ENCODE data around the gene CABLES1. TPM values are rescaled to one million over a fixed set of nuclear protein-coding genes. Genes with fewer than 3 reads are reported as not detected.

The CABLES1 gene
- total and polyA plus RNA-seq, 2 of the 8 experiments (the other 6 are each of a cell fraction or from before 2014, with no cell fraction given) = 9.2 to 26.4 TPM

GRCh38 chr18:23237524-23238151 lies 102.4 kb downstream of the CABLES1 start:
- no peak for FAIRE-seq
- ChIA-PET CTCF (ENCODE audit: partially characterized antibody) (interaction anchor here (0.6 to 3.5 kb wide), 14 partner anchors 9 to 368 kb away, joined by 3 to 15 read pairs (median 3); no protein-coding TSS in a partner anchor), POLR2A (ENCODE audit: partially characterized antibody) (interaction anchor here (1.0 to 2.9 kb wide), 3 partner anchors 9 to 22 kb away, joined by 3 to 7 read pairs (median 5); no protein-coding TSS in a partner anchor)
- no peaks in the 10 kb centered on the region for H4K20me1 ChIP-seq (replicated peaks in 1 of 2; ENCODE audit: control insufficient read depth in 1 of 2, insufficient read depth in 2 of 2, low read length in 2 of 2)
- no peaks in the 10 kb centered on the region for H3K27me3 ChIP-seq (replicated peaks in 1 of 4; ENCODE audit: control insufficient read depth in 3 of 4, extremely low read depth in 1 of 4, insufficient read depth in 3 of 4, low read length in 3 of 4)
- 0 out of 2 replicates have a peak overlapping the region, but pooled peaks have one; percentile 39 for H2AK5ac ChIP-seq (ENCODE audit: low read depth, low read length)
- H3K9me3 ChIP-seq (ENCODE audit: insufficient read depth in 2 of 2, low read depth in 1 of 2, low read length in 1 of 2) = no peaks in the 10 kb centered on the region
- peaks cover 0 to 18% (median 10%) of the 10 kb centered on the region in 4 experiments; a peak in 6 of 8 replicates for H3K36me3 ChIP-seq (ENCODE audit: control insufficient read depth in 2 of 4, insufficient read depth in 4 of 4, low read length in 3 of 4)
- no peak overlapping the region for H2BK15ac ChIP-seq (ENCODE audit: low read length)
- no peaks in the 10 kb centered on the region; the same call in 1 of the 2 replicates for H3K79me1 ChIP-seq (ENCODE audit: low read depth, low read length)
- H2BK5ac ChIP-seq (ENCODE audit: low read depth, low read length) = peak overlapping the region; percentile 31
- no peak overlapping the region for H2BK12ac ChIP-seq (ENCODE audit: low read depth, low read length)
- no peak overlapping the region for H3K4me2 ChIP-seq (ENCODE audit: insufficient read depth in 1 of 2, low read depth in 2 of 2, low read length in 2 of 2)
- H4K8ac ChIP-seq (ENCODE audit: extremely low read depth, insufficient read depth, low read length) = no peak overlapping the region
- H3K4ac ChIP-seq (replicated peaks; ENCODE audit: insufficient read length, low read depth, low read length) = no peak overlapping the region
- no peak overlapping the region for H3K14ac ChIP-seq (ENCODE audit: insufficient read length)
- 89% methylated on average over 17 of the region's 17 CpGs; no CpG with 5 or more reads in 1 of the 2 experiments for WGBS, 2 experiments (ENCODE audit: extremely low coverage in 1 of 2, insufficient coverage in 1 of 2, insufficient read length in 1 of 2, insufficient replicate concordance in 2 of 2, low coverage in 1 of 2, low lambda C conversion rate in 2 of 2, missing lambda C conversion rate in 1 of 2)
- H3K23me2 ChIP-seq (ENCODE audit: low read depth, low read length) = no peaks in the 10 kb centered on the region
- H2AFZ ChIP-seq (ENCODE audit: low read length) = no peak overlapping the region
- H3K27ac ChIP-seq (ENCODE audit: low read depth, low read length) = no peak overlapping the region
- H3K56ac ChIP-seq (replicated peaks; ENCODE audit: insufficient read length, low read depth, low read length) = no peak overlapping the region
- peak overlapping the region; percentile 32; the same call in 1 of the 2 replicates for H3K18ac ChIP-seq (ENCODE audit: extremely low read depth, low read length)
- H3K79me2 ChIP-seq (ENCODE audit: control insufficient read depth in 1 of 2, insufficient read depth in 2 of 2, low read length in 2 of 2) = no peaks in the 10 kb centered on the region
- H4K5ac ChIP-seq (ENCODE audit: insufficient read length, low read depth, low read length) = no peak overlapping the region
- no peak overlapping the region for H4K91ac ChIP-seq (replicated peaks; ENCODE audit: insufficient read length, low read length)
- no peak for DNase-seq (ENCODE audit: low read depth in 1 of 2, low spot score in 2 of 2)
- no peak overlapping the region for H2BK20ac ChIP-seq (ENCODE audit: low read length)
- peaks cover 0 to 10% (median 5%) of the 10 kb centered on the region in 4 experiments; a peak in 5 of 7 replicates for H3K4me1 ChIP-seq (replicated peaks in 1 of 4; ENCODE audit: control insufficient read depth in 3 of 4, insufficient read depth in 4 of 4, low read length in 3 of 4)
- TF ChIP-seq EZH2 (IDR thresholded peaks at IDR 0.05; ENCODE audit: low read depth, low read length, severe bottlenecking) = no peak
- peak; percentile 42 to 60; a peak in 3 of 4 replicates for TF ChIP-seq RAD21 (IDR thresholded peaks at IDR 0.05 in 1 of 2, conservative IDR thresholded peaks at IDR 0.05 in 1 of 2; ENCODE audit: low read depth in 2 of 2, low read length in 2 of 2)
- no peak for TF ChIP-seq KDM5A (IDR thresholded peaks at IDR 0.05; ENCODE audit: low read length)
- TF ChIP-seq GABPA (IDR thresholded peaks at IDR 0.05; ENCODE audit: borderline replicate concordance, insufficient read depth, low read length) = no peak
- TF ChIP-seq, protein P1, sequence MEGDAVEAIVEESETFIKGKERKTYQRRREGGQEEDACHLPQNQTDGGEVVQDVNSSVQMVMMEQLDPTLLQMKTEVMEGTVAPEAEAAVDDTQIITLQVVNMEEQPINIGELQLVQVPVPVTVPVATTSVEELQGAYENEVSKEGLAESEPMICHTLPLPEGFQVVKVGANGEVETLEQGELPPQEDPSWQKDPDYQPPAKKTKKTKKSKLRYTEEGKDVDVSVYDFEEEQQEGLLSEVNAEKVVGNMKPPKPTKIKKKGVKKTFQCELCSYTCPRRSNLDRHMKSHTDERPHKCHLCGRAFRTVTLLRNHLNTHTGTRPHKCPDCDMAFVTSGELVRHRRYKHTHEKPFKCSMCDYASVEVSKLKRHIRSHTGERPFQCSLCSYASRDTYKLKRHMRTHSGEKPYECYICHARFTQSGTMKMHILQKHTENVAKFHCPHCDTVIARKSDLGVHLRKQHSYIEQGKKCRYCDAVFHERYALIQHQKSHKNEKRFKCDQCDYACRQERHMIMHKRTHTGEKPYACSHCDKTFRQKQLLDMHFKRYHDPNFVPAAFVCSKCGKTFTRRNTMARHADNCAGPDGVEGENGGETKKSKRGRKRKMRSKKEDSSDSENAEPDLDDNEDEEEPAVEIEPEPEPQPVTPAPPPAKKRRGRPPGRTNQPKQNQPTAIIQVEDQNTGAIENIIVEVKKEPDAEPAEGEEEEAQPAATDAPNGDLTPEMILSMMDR (IDR thresholded peaks at IDR 0.05; ENCODE audit: control extremely low read depth in 1 of 3, insufficient read depth in 1 of 3, low read depth in 1 of 3, low read length in 3 of 3) = peak; percentile 10 to 37 (median 13)
- no peak overlapping the region for H2BK120ac ChIP-seq (replicated peaks; ENCODE audit: low read depth, low read length)
- no peak overlapping the region for H3K23ac ChIP-seq (ENCODE audit: insufficient read length)
- H3K4me3 ChIP-seq (ENCODE audit: extremely low read depth in 1 of 4, insufficient read depth in 2 of 4, low read depth in 3 of 4, low read length in 4 of 4) = no peak overlapping the region
- no peak overlapping the region for H3K9ac ChIP-seq (replicated peaks in 1 of 4; ENCODE audit: extremely low read depth in 1 of 4, low read depth in 3 of 4, low read length in 3 of 4)
